Skeletal muscle tissue (tissue), 5 donors: Measurements from ENCODE around the gene KRTAP7-1. TPM values are rescaled to one million over a fixed set of nuclear protein-coding genes. Genes with fewer than 3 reads are reported as not detected.

ENCODE experiments used
- H3K27ac ChIP-seq: one replicate; pipeline ENCODE4 v1.7.0; 2013; ENCODE audit warnings: mild to moderate bottlenecking, low read depth, low read length, inconsistent platforms
- H3K27me3 ChIP-seq, 3 donors: one replicate each; pipeline ENCODE4 v1.7.0; 2013; ENCODE audit warnings: low read length in 3 of 3; ENCODE audit not compliant: control insufficient read depth in 3 of 3, insufficient read depth in 3 of 3
- H3K36me3 ChIP-seq, 3 donors: one replicate each; pipeline ENCODE4 v1.7.0; 2013; ENCODE audit warnings: low read length in 3 of 3; ENCODE audit not compliant: control insufficient read depth in 3 of 3, insufficient read depth in 3 of 3
- H3K4me1 ChIP-seq, 3 donors: one replicate each; pipeline ENCODE4 v1.7.0; 2013; ENCODE audit warnings: low read length in 3 of 3, mild to moderate bottlenecking in 3 of 3; ENCODE audit not compliant: control insufficient read depth in 3 of 3, insufficient read depth in 3 of 3
- H3K4me3 ChIP-seq, 3 donors: one replicate each; pipeline ENCODE4 v1.7.0; 2013; ENCODE audit warnings: low read length in 3 of 3
- H3K9ac ChIP-seq, 3 donors: one replicate each; pipeline ENCODE4 v1.7.0; 2013; ENCODE audit warnings: low read length in 3 of 3, mild to moderate bottlenecking in 3 of 3, moderate library complexity in 2 of 3, low read depth in 1 of 3
- H3K9me3 ChIP-seq, 3 donors: one replicate each; pipeline ENCODE4 v1.7.0; 2013; ENCODE audit warnings: low read length in 3 of 3; ENCODE audit not compliant: control insufficient read depth in 3 of 3
- small RNA-seq: library from RNA; depleted of rRNA; stranded (forward); fragments of <200 nt; gene quantifications from one replicate; pipeline ENCODE3, GENCODE V24; 2014
- total RNA-seq: library from RNA; depleted of rRNA; stranded (reverse); fragments of >200 nt; gene quantifications from one replicate; pipeline ENCODE4 v1.2.3, GENCODE V29; 2014
- donor health status: Osteomylitis.

Gene KRTAP7-1
- total RNA-seq, 1 donor from 2014 or later = not detected

DNA sequence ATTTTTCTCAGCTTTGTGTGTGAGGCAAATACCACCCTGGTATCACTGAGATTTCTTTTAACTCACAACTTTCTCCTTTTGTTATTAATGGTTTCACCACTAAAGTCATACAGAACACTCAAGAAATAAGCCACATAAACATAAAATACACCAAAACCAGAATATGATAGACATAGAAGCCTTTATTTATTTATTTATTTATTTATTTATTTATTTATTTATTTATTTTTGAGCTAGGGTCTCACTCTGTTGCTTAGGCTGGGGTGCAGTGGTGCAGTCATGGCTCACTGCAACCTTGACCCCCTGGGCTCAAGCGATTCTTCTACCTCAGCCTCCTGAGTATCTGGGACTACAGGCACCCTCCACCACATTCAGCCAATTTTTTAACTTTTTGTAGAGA lies 29.0 kb downstream of the KRTAP7-1 start:
- H3K9me3 ChIP-seq = no peaks in the 10 kb centered on the region
- H3K4me3 ChIP-seq = no peak overlapping the region
- no peak overlapping the region for H3K27ac ChIP-seq
- H3K9ac ChIP-seq = no peak overlapping the region
- no peaks in the 10 kb centered on the region for H3K36me3 ChIP-seq
- no peaks in the 10 kb centered on the region for H3K4me1 ChIP-seq
- no peaks in the 10 kb centered on the region for H3K27me3 ChIP-seq

DNA sequence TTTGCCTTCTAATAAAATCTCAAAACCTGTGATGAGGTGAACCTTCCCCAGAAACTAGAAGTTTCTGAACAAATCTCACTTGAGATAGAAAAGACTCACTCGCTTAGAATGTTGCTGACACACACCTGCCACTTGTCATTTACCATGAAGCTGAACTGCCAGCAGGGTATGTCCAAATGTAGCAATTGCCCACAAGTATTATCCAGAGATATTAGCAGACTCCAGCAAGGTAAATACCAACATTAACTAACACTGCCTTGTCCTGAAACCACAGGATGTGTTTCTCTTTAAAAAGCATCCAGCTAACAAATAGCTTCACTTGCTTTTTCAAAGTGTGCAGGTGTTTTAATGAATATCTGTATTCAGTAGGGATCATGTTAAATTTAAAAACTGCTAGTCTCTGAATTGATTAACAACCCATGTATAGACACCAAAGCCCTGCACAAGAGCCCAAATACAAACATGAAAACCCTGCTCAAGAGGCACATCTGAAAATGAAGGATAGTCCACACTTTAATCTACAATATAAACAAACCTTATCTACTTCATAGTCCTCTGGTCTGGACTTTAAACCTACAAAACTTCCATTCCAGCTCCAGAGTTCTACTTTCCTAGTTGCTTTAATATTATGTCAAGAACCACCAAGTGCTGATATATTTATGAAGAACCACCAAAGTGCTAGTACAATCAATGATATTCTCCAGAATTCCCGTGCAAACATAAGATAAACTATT lies 35.8 kb downstream of the KRTAP7-1 start:
- no peak overlapping the region for H3K4me3 ChIP-seq
- no peaks in the 10 kb centered on the region for H3K36me3 ChIP-seq
- no peaks in the 10 kb centered on the region for H3K9me3 ChIP-seq
- no peak overlapping the region for H3K9ac ChIP-seq
- no peak overlapping the region for H3K27ac ChIP-seq
- no peaks in the 10 kb centered on the region for H3K4me1 ChIP-seq
- no peaks in the 10 kb centered on the region for H3K27me3 ChIP-seq

DNA sequence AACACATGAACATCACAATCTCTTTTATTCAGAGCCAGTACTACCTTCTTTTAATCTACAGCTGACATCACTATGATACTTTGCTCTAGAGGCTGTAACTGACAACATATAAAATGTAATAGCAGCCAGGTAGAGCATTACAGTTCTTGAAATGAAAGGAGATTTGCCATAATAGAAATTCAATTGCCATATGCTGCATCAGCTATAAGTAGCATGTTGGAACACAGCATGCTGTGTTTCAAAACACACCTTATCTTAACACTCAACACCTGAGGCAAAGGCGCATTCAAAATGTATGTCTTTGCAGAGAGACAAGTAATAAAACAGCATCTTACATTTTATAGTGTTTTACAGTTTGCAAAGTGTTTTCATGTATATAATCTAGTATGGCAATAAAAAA lies 50.3 kb downstream of the KRTAP7-1 start:
- H3K9me3 ChIP-seq = no peaks in the 10 kb centered on the region
- no peak overlapping the region for H3K27ac ChIP-seq
- no peak overlapping the region for H3K9ac ChIP-seq
- no peaks in the 10 kb centered on the region for H3K27me3 ChIP-seq
- no peaks in the 10 kb centered on the region for H3K4me1 ChIP-seq
- no peaks in the 10 kb centered on the region for H3K36me3 ChIP-seq
- H3K4me3 ChIP-seq = no peak overlapping the region

Small RNAs within 50 kb of the gene (small RNA-seq; reads per million reads assigned to genes)
- gene KRTAP8-2P = not detected
- not detected for gene KRTAP8-3P

Other genes starting within 250 kb of the KRTAP7-1 start
- not detected for gene KRTAP22-2, start 239.4 kb downstream of the KRTAP7-1 start, total RNA-seq
- not detected for gene KRTAP6-3, start 237.3 kb downstream of the KRTAP7-1 start, total RNA-seq
- gene KRTAP6-2, start 230.9 kb downstream of the KRTAP7-1 start, total RNA-seq = not detected
- not detected for gene KRTAP22-1, start 228.7 kb downstream of the KRTAP7-1 start, total RNA-seq
- gene KRTAP6-1, start 215.8 kb downstream of the KRTAP7-1 start, total RNA-seq = not detected
- gene KRTAP20-1, start 213.3 kb downstream of the KRTAP7-1 start, total RNA-seq = not detected
- not detected for gene KRTAP20-4, start 209.1 kb downstream of the KRTAP7-1 start, total RNA-seq
- gene KRTAP20-2, start 194.6 kb downstream of the KRTAP7-1 start, total RNA-seq = not detected
- not detected for gene KRTAP20-3, start 186.9 kb downstream of the KRTAP7-1 start, total RNA-seq
- gene KRTAP21-3, start 111.0 kb downstream of the KRTAP7-1 start, total RNA-seq = not detected
- gene KRTAP21-2, start 82.5 kb downstream of the KRTAP7-1 start, total RNA-seq = not detected
- gene KRTAP21-1, start 74.3 kb downstream of the KRTAP7-1 start, total RNA-seq = not detected
- gene KRTAP8-1, start 16.5 kb downstream of the KRTAP7-1 start, total RNA-seq = not detected
- not detected for gene KRTAP11-1, start 51.8 kb upstream of the KRTAP7-1 start, total RNA-seq
- not detected for gene KRTAP19-8, start 208.7 kb upstream of the KRTAP7-1 start, total RNA-seq